ENCODE results near the gene MR1. TPM values are rescaled to one million over a fixed set of nuclear protein-coding genes. Genes with fewer than 3 reads are reported as not detected.

The MR1 gene
- total and polyA plus RNA-seq, 8 donors: 1.1 to 40.8 (median 7.5) TPM

- Histone ChIP-seq H3K4me1 (peaks cover 19 to 48% (median 42%) of the 10 kb centered on the region in 4 donors), H3K27me3 (no peaks in the 10 kb centered on the region), H3K4me3 (no peak overlapping the region), H3K9me3 (no peaks in the 10 kb centered on the region), H3K27ac (no peak overlapping the region), H3K36me3 (no peaks in the 10 kb centered on the region)
- WGBS, 5 donors: 58 to 70% (median 64%) methylated on average over 7 of the region's 7 CpGs
- no peak for TF ChIP-seq POLR2A (IDR thresholded peaks at IDR 0.05)
- intact Hi-C loops (cut with DNase I; ENCODE audit: low total_unique reads): no loop called here
- DNase-seq: no peak
Measured at GRCh38 chr1:181108304-181108867, 74.6 kb downstream of the MR1 start.

- Histone ChIP-seq H3K4me3 (no peak overlapping the region), H3K4me1 (peaks cover 13 to 36% (median 30%) of the 10 kb centered on the region in 4 donors), H3K27me3 (no peaks in the 10 kb centered on the region), H3K9me3 (no peaks in the 10 kb centered on the region), H3K36me3 (no peaks in the 10 kb centered on the region), H3K27ac (no peak overlapping the region)
- 80 to 91% (median 86%) methylated on average over 2 of the region's 2 CpGs for WGBS, 5 donors
- intact Hi-C loops (cut with DNase I; ENCODE audit: low total_unique reads): no loop called here
- TF ChIP-seq CTCF (IDR thresholded peaks at IDR 0.05): no peak
- no peak for TF ChIP-seq POLR2AphosphoS5 (IDR thresholded peaks at IDR 0.05)
- TF ChIP-seq EP300 (IDR thresholded peaks at IDR 0.05): no peak
- no peak for TF ChIP-seq POLR2A (IDR thresholded peaks at IDR 0.05)
- DNase-seq: no peak
Measured at GRCh38 chr1:181110013-181110412, 76.2 kb downstream of the MR1 start.

Other genes starting within 250 kb of the MR1 start
- 1 to 10 TPM in 3 of 5 donors, under 1 TPM in 1, not detected in 1; under 0.01 to 6.1 (median 1.7) TPM for gene KIAA1614, start 121.1 kb upstream of the MR1 start, total RNA-seq
- 1 to 10 TPM; 1.1 to 2.2 (median 1.8) TPM for gene KIAA1614, start 121.1 kb upstream of the MR1 start, polyA plus RNA-seq
- 10 to 100 TPM in 2 of 5 donors, 1 to 10 TPM in 3; 1.2 to 38.6 (median 10.0) TPM for gene STX6, start 11.1 kb upstream of the MR1 start, total RNA-seq
- gene STX6, start 11.1 kb upstream of the MR1 start, polyA plus RNA-seq: 1 to 10 TPM; 5.8 to 7.0 (median 6.6) TPM
- 10 to 100 TPM in 3 of 5 donors, 1 to 10 TPM in 2; 1.2 to 33.3 (median 13.6) TPM for gene IER5, start 54.7 kb downstream of the MR1 start, total RNA-seq
- gene IER5, start 54.7 kb downstream of the MR1 start, polyA plus RNA-seq: 10 to 100 TPM in 1 of 3 donors, 1 to 10 TPM in 2; 4.3 to 10.4 (median 6.4) TPM

All from stomach (tissue), 9 donors.